Thoracic aorta (tissue), 2 donors: Measurements from ENCODE around the gene WDR37. TPM values are rescaled to one million over a fixed set of nuclear protein-coding genes. Genes with fewer than 3 reads are reported as not detected.

ENCODE experiments used
- ATAC-seq: fragments of 150-250 bp; one replicate; pipeline ENCODE4 v1.8.0; 2017; ENCODE audit warnings: low read depth; ENCODE audit not compliant: insufficient number of reproducible peaks, low FRiP score
- DNase-seq: peaks from one replicate; pipeline ENCODE4 v3.0.0-alpha.2; 2020; ENCODE audit warnings: low spot score
- H3K27ac ChIP-seq, 2 donors: fragments of 200-600 bp; sonication (generic); 1 replicate in 1 of 2; 2 replicates in 1 of 2; pipeline ENCODE4 v1.5.1; 2016; ENCODE audit warnings: mild to moderate bottlenecking in 2 of 2, moderate library complexity in 2 of 2
- H3K27me3 ChIP-seq: fragments of 200-600 bp; sonication (generic); replicated peaks from 2 replicates; pipeline ENCODE4 v1.6.0; 2016; ENCODE audit warnings: mild to moderate bottlenecking; ENCODE audit not compliant: insufficient read depth
- H3K36me3 ChIP-seq: fragments of 200-600 bp; sonication (generic); one replicate; pipeline ENCODE4 v1.5.1; 2016
- H3K4me1 ChIP-seq, 2 donors: fragments of 200-600 bp; sonication (generic); 1 replicate in 1 of 2; 2 replicates in 1 of 2; pipeline versions ENCODE4 v1.5.1 to v1.6.0; 2016; ENCODE audit warnings: low read depth in 2 of 2, mild to moderate bottlenecking in 1 of 2; ENCODE audit not compliant: control insufficient read depth in 1 of 2
- H3K4me3 ChIP-seq: fragments of 200-600 bp; sonication (generic); 2 replicates; pipeline ENCODE4 v1.5.1; 2016; ENCODE audit warnings: mild to moderate bottlenecking
- H3K9me3 ChIP-seq: fragments of 200-600 bp; sonication (generic); 2 replicates; pipeline ENCODE4 v1.5.1; 2016
- total RNA-seq, 2 donors: library from RNA; depleted of rRNA; stranded (reverse); fragments of >200 nt; gene quantifications; one replicate each; pipeline versions ENCODE4 v1.1.0 to v1.2.3, GENCODE V29; 2016
- TF ChIP-seq, protein P1 (sequence below): fragments of 200-600 bp; sonication (generic); IDR thresholded peaks from one replicate; pipeline ENCODE4 v1.5.1; 2019; ENCODE audit warnings: antibody characterized with exemption

Gene WDR37
- total RNA-seq, 2 donors from 2014 or later, result 18.3 to 24.6 TPM

DNA sequence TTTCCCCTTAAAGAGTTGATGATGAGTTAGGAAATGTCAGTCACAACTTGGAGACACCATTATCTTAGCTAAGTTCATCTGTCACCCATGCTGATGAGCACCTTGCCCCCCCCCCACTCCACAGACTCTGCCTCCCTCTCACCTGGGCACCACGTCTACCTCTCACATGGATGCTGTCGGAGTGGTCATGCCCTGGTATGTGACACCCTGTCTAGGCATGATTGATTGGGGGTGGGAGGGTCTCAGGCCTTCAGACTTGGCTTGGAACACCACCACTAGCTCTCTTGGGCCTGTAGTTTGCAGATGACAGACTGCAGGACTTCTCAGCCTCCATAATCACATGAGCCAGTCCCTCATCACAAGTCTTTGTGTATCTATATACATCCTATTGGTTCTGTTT, 78.0 kb downstream of the WDR37 start:
- Histone ChIP-seq H3K36me3 (peaks cover 20% of the 10 kb centered on the region), H3K4me3 (no peak overlapping the region), H3K27ac (no peak overlapping the region), H3K9me3 (peaks cover 10% of the 10 kb centered on the region), H3K4me1 (no peaks in the 10 kb centered on the region), H3K27me3 (no peaks in the 10 kb centered on the region)
- DNase-seq (no peak), ATAC-seq (no peak)
- TF ChIP-seq, protein P1, sequence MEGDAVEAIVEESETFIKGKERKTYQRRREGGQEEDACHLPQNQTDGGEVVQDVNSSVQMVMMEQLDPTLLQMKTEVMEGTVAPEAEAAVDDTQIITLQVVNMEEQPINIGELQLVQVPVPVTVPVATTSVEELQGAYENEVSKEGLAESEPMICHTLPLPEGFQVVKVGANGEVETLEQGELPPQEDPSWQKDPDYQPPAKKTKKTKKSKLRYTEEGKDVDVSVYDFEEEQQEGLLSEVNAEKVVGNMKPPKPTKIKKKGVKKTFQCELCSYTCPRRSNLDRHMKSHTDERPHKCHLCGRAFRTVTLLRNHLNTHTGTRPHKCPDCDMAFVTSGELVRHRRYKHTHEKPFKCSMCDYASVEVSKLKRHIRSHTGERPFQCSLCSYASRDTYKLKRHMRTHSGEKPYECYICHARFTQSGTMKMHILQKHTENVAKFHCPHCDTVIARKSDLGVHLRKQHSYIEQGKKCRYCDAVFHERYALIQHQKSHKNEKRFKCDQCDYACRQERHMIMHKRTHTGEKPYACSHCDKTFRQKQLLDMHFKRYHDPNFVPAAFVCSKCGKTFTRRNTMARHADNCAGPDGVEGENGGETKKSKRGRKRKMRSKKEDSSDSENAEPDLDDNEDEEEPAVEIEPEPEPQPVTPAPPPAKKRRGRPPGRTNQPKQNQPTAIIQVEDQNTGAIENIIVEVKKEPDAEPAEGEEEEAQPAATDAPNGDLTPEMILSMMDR, result no peak

DNA sequence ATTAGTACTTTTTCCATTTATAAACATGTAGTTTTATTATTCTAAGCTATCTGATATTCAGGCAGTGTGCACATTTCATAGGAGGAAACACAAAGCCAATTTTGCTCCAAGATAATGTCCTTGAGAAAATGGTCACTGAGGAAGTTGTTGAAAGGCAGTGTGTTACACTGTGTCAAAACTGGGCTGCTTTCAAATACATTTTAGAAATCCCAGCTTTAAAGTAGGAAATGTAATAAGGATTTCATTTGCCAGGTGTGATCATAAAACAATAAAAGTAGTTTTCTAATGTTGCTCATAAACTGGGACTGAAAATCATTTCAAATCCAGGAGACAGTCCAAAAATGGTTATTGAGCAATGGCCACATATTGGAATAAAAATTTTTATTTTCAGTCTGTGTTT, 80.1 kb downstream of the WDR37 start:
- H3K27ac ChIP-seq, result no peak overlapping the region
- H3K36me3 ChIP-seq, result peaks cover 2% of the 10 kb centered on the region
- H3K9me3 ChIP-seq, result peaks cover 12% of the 10 kb centered on the region
- H3K4me1 ChIP-seq, result no peaks in the 10 kb centered on the region
- TF ChIP-seq, protein P1, result no peak
- DNase-seq (no peak), ATAC-seq (no peak)
- H3K4me3 ChIP-seq, result no peak overlapping the region
- no peaks in the 10 kb centered on the region for H3K27me3 ChIP-seq

DNA sequence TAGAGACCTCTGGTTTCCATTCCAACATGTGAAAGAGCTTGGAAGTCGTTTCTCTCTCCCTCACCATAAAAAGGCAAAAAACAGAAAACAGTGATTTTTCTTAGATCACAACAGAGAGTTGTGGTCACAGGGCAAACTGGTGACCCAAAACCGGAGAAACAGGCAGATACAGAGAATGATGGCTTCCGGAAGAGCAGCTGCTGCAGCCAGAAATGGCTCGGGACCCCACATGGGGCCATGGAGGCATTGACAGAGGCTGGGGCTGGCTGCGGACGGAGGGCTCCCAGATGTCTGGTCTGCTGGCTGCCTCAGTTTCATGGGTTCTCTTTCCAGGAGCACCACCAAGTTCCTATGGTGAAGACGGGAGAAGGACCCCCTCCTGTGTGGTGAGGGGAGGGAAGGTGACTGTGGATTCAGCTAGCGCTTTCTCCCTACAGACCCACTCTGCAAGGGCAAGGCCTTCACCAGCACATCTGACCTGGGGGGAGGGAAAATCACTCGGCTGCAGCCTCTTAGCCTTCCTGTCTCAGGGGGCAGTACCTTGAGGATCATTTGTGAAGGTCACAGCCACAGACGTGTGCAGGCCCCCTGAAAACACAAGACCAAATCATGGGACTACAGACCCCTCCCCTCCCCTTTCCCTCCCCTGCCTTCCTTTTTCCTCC, 81.4 kb downstream of the WDR37 start:
- no peak for DNase-seq

DNA sequence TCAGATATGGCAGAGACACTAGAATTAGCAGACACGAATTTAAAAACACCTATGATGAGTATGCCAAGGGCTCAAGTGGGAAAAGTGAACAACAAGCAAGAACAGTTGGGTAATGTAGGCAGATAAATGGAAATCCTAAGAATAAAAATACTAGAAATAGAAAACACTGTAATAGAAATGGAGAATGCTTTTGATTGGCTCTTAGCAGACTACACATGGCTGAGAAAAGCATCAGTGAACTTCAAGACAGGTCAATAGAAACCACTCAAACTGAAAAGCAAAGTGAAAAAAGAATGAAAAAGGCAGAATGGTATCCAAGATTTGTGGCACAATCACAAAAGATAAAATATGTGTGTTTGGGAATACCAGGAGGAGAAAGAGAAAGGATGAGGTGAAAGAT, 82.3 kb downstream of the WDR37 start:
- no peak for ATAC-seq
- Histone ChIP-seq H3K36me3 (no peaks in the 10 kb centered on the region), H3K4me3 (no peak overlapping the region), H3K4me1 (no peaks in the 10 kb centered on the region), H3K27ac (no peak overlapping the region), H3K9me3 (peaks cover 12% of the 10 kb centered on the region), H3K27me3 (no peaks in the 10 kb centered on the region)
- DNase-seq, result no peak
- TF ChIP-seq, protein P1, result no peak

More for the DNA sequence above, 81.4 kb downstream of the WDR37 start:
- no peaks in the 10 kb centered on the region for H3K36me3 ChIP-seq
- H3K27me3 ChIP-seq, result no peaks in the 10 kb centered on the region
- H3K4me1 ChIP-seq, result no peaks in the 10 kb centered on the region
- H3K27ac ChIP-seq, result no peak overlapping the region
- no peak for ATAC-seq
- TF ChIP-seq, protein P1, result no peak
- H3K4me3 ChIP-seq, result no peak overlapping the region
- peaks cover 12% of the 10 kb centered on the region for H3K9me3 ChIP-seq

DNA sequence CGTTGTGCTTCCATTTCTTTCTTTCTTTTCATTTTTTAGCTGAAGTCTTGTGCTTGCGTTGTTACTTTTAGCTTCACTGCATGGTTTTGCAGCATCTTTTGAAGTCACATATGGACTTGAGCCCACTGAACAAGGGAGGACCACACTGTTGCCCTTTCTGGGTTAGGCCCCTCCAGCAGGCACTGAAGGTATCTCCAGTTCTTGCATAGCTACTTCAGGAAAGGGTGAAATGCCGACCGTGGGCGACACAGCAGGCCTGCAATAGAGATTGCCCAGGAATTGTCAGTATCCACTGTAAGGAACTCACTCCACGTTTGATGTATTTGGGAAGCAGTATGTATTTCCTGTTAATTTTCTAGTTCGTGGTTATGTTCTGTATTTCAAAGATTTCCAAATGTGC, 85.1 kb downstream of the WDR37 start:
- Histone ChIP-seq H3K36me3 (no peaks in the 10 kb centered on the region), H3K27ac (no peak overlapping the region), H3K9me3 (peaks cover 12% of the 10 kb centered on the region), H3K27me3 (no peaks in the 10 kb centered on the region), H3K4me3 (no peak overlapping the region), H3K4me1 (no peaks in the 10 kb centered on the region)
- ATAC-seq (no peak), DNase-seq (no peak)
- TF ChIP-seq, protein P1, result no peak
